ENCODE data around the gene INPP5A. TPM values are rescaled to one million over a fixed set of nuclear protein-coding genes. Genes with fewer than 3 reads are reported as not detected.

The INPP5A gene
- total and polyA plus RNA-seq, 9 of the 15 experiments (the other 6 are each of a cell fraction or from before 2014, with no cell fraction given), result 0.66 to 11.6 (median 7.7) TPM

GRCh38 chr10:132727411-132727810 lies 189.8 kb downstream of the INPP5A start:
- no peak for FAIRE-seq
- in situ Hi-C loops (cut with MboI), result loop anchor here (5.0 kb wide), 1 partner anchor 35 kb away; no protein-coding TSS in a partner anchor
- TF ChIP-seq NCOR1 (IDR thresholded peaks at IDR 0.05) (no peak), SRF (CRISPR knock-in tag; IDR thresholded peaks at IDR 0.05) (no peak), SMAD3 (CRISPR knock-in tag; conservative IDR thresholded peaks at IDR 0.05) (no peak), POLR3A (IDR thresholded peaks at IDR 0.05; ENCODE audit: borderline replicate concordance, extremely low read depth, insufficient read depth, insufficient read length) (no peak), ETV5 (CRISPR knock-in tag; IDR thresholded peaks at IDR 0.05; ENCODE audit: low read depth) (no peak), E2F8 (IDR thresholded peaks at IDR 0.05; ENCODE audit: low read depth, partially characterized antibody) (no peak), SETDB1 (IDR thresholded peaks at IDR 0.05; ENCODE audit: low read length) (no peak), RUNX1 (IDR thresholded peaks at IDR 0.05; ENCODE audit: low read depth) (no peak), NCOA6 (IDR thresholded peaks at IDR 0.05) (no peak), PYGO2 (tag; IDR thresholded peaks at IDR 0.05) (no peak), ZSCAN32 (CRISPR knock-in tag; IDR thresholded peaks at IDR 0.05) (no peak), POLR2G (IDR thresholded peaks at IDR 0.05; ENCODE audit: low read depth, low read length) (no peak), ZNF280A (IDR thresholded peaks at IDR 0.05; ENCODE audit: low read depth, partially characterized antibody) (no peak), ZNF239 (CRISPR knock-in tag; IDR thresholded peaks at IDR 0.05) (no peak), ETV6 (IDR thresholded peaks at IDR 0.05; ENCODE audit: borderline replicate concordance in 1 of 2, low read depth in 2 of 2, low read length in 1 of 2) (no peak), ETV6 (CRISPR knock-in tag; IDR thresholded peaks at IDR 0.05; ENCODE audit: borderline replicate concordance) (no peak), SAFB (IDR thresholded peaks at IDR 0.05; ENCODE audit: borderline replicate concordance, low read depth, low read length) (no peak), RAD51 (IDR thresholded peaks at IDR 0.05; ENCODE audit: borderline replicate concordance, low read depth) (no peak), PTTG1 (tag; IDR thresholded peaks at IDR 0.05; ENCODE audit: low read depth) (no peak)

More at GRCh38 chr10:132727411-132727810, 189.8 kb downstream of the INPP5A start:
- Histone ChIP-seq H3K4me1 (replicated peaks in 1 of 2; ENCODE audit: control insufficient read depth in 2 of 2, insufficient read depth in 2 of 2, low read length in 2 of 2) (peaks cover 0 to 16% of the 10 kb centered on the region in 2 experiments; a peak in 2 of 5 replicates), H3K9me3 (replicated peaks; ENCODE audit: control insufficient read depth, insufficient read depth, low read depth, low read length) (no peaks in the 10 kb centered on the region), H3K4me2 (ENCODE audit: insufficient read depth, low read length) (no peak overlapping the region), H3K27ac (ENCODE audit: extremely low read depth, low read depth, low read length) (no peak overlapping the region), H3K4me3 (no peak overlapping the region), H2AFZ (ENCODE audit: low read depth, low read length) (no peak overlapping the region), H3K79me2 (ENCODE audit: control insufficient read depth, insufficient read depth, low read length) (no peaks in the 10 kb centered on the region), H3K36me3 (ENCODE audit: control insufficient read depth, insufficient read depth, low read length) (no peaks in the 10 kb centered on the region), H3K9me1 (ENCODE audit: control insufficient read depth, insufficient read depth, low read length) (no peaks in the 10 kb centered on the region), H4K20me1 (replicated peaks; ENCODE audit: control insufficient read depth, insufficient read depth, low read length) (no peaks in the 10 kb centered on the region), H3K9ac (ENCODE audit: insufficient read depth in 1 of 2, low read depth in 2 of 2, low read length in 2 of 2) (no peak overlapping the region), H3K27me3 (ENCODE audit: control insufficient read depth in 2 of 2, insufficient read depth in 2 of 2, low read length in 2 of 2) (no peaks in the 10 kb centered on the region)
- 85% methylated on average over 5 of the region's 13 CpGs for WGBS (ENCODE audit: insufficient coverage, low coverage, missing lambda C conversion rate)
- intact Hi-C loops (cut with micrococcal nuclease), result no loop called here
- ATAC-seq (no peak), DNase-seq (ENCODE audit: extremely low read depth in 1 of 4, low spot score in 3 of 4) (no peak)
- CTCF ChIA-PET (ENCODE audit: low intra/inter-chr PET ratio), result no interaction called here
- BruUV-seq (replicated peaks), result no TSS peak
- POLR2A ChIA-PET, result no interaction called here

All from K562 (cell line).